D341Med (cell line): Measurements from ENCODE around the gene SSMEM1.
"Not testable (repeated sequence)": the region's sequence is repeated elsewhere in the genome, so short reads cannot be mapped to it uniquely, and the experiment has no call there.

Source experiments
- DNase-seq: peaks from one replicate; pipeline ENCODE4 v3.0.0; 2012; ENCODE audit warnings: low spot score

SSMEM1 gene

GRCh38 chr7:130207642-130208041, at the start of gene SSMEM1:
SSMEM1 (plus strand) TSS chr7:130207860; CDS start chr7:130207911, 51 bp downstream.
- no peak for DNase-seq

- no peak for DNase-seq
Measured at GRCh38 chr7:130160023-130160422, 47.6 kb upstream of the SSMEM1 start.

GRCh38 chr7:130160455-130160854, 47.2 kb upstream of the SSMEM1 start:
- DNase-seq, result no peak

GRCh38 chr7:130162196-130162595, 45.5 kb upstream of the SSMEM1 start:
- no peak for DNase-seq

GRCh38 chr7:130174237-130174959, 33.3 kb upstream of the SSMEM1 start:
- DNase-seq, result no peak

- no peak for DNase-seq
Measured at GRCh38 chr7:130178251-130178650, 29.4 kb upstream of the SSMEM1 start.

- DNase-seq, result no peak
Measured at GRCh38 chr7:130179631-130180030, 28.0 kb upstream of the SSMEM1 start.

- DNase-seq, result no peak
Measured at GRCh38 chr7:130180571-130181262, 26.9 kb upstream of the SSMEM1 start.

- no peak for DNase-seq
Measured at GRCh38 chr7:130181263-130181605, 26.4 kb upstream of the SSMEM1 start.

GRCh38 chr7:130182990-130183389, 24.7 kb upstream of the SSMEM1 start:
- no peak for DNase-seq

- not testable (repeated sequence) for DNase-seq
Measured at GRCh38 chr7:130184349-130184748, 23.3 kb upstream of the SSMEM1 start.

- no peak for DNase-seq
Measured at GRCh38 chr7:130187360-130187759, 20.3 kb upstream of the SSMEM1 start.

- DNase-seq, result no peak
Measured at GRCh38 chr7:130189343-130189742, 18.3 kb upstream of the SSMEM1 start.

GRCh38 chr7:130191791-130192190, 15.9 kb upstream of the SSMEM1 start:
- no peak for DNase-seq

GRCh38 chr7:130195396-130195795, 12.3 kb upstream of the SSMEM1 start:
- DNase-seq, result no peak

GRCh38 chr7:130196476-130196875, 11.2 kb upstream of the SSMEM1 start:
- no peak for DNase-seq

GRCh38 chr7:130197094-130197493, 10.6 kb upstream of the SSMEM1 start:
- no peak for DNase-seq

GRCh38 chr7:130201796-130202195, 5.9 kb upstream of the SSMEM1 start:
- DNase-seq, result no peak

- DNase-seq, result peak; percentile 98
Measured at GRCh38 chr7:130205084-130205947, 2.3 kb upstream of the SSMEM1 start, which contains the start of gene TMEM209. TMEM209 (minus strand) TSS chr7:130205406; CDS start chr7:130205375, 31 bp downstream.

- DNase-seq, result no peak
Measured at GRCh38 chr7:130207033-130207432, 627 bp upstream of the SSMEM1 start.

GRCh38 chr7:130208516-130208915, 856 bp downstream of the SSMEM1 start:
- no peak for DNase-seq

GRCh38 chr7:130210181-130210935, 2.7 kb downstream of the SSMEM1 start:
- no peak for DNase-seq
